Measurements from ENCODE around the gene TEDC2.
A peak's percentile ranks its signal among the peaks of the same experiment; 100 is the strongest.

TEDC2 gene

GRCh38 chr16:2465653-2466415 lies 5.9 kb downstream of the TEDC2 start:
- no peak for DNase-seq (ENCODE audit: low read depth in 3 of 3, low spot score in 1 of 3)

GRCh38 chr16:2466667-2467527 lies 7.0 kb downstream of the TEDC2 start:
- DNase-seq (ENCODE audit: low read depth in 3 of 3, low spot score in 1 of 3), result no peak

GRCh38 chr16:2467528-2468232 lies 7.8 kb downstream of the TEDC2 start:
- no peak for DNase-seq (ENCODE audit: low read depth in 3 of 3, low spot score in 1 of 3)

DNA sequence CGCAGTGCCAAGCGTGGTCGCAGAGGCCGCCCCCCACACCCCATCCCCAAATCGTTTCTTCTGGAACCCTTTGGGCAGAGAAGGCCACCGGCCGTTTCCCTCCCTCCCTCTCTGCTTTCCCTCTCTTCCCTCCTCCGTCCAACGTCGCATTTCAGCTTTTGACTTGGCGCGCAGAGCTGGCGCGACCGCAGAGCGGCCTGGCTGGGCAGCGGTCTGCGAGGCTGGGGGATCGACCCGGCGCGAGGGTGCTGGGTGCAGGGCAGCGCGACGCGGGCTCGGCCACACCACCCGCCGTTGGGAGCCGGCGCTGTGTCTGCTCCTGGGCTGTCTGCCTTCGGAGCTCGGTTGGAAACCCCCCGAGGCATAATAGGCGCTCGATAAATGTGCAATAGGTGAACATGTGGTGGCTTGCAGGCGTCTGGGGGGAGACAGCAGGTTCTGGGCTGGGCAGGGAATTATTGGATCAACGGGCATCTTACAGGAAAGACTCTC lies 8.4 kb downstream of the TEDC2 start:
- DNase-seq (ENCODE audit: low read depth in 3 of 3, low spot score in 1 of 3), result no peak

DNA sequence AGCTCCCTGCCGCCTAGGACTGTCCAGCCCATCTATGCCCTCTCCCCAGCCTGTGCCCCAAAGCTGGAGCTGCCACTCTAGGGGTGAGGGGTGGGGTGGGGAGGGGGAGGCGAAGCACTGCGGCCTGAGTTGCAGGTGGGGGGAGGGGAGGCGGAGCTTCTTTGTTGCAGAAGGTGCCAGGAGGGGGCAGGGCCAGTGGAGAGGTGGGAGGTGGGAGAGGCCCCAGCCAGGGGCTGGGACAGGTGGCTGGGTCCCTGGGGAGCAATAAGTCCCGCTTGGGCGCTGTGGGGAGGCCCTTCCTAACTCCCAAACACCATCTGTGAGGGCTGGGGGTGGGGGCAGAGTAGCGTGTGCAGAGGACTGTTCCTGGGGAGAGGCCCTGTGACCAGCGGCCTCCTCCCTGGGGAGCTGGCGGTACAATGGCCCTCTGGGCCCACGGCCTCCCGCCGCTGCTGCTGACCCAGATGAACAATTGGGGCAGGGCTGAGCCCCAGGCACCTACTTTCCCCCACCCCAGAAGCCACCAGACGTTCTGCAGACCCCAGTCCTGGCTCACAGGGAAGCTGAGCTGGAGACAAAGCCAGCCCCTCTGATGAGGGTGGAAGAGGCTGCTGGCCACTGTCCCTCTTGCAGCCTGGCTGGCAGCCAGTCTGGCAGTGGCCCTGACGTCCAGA lies 9.0 kb downstream of the TEDC2 start:
- DNase-seq (ENCODE audit: low read depth in 3 of 3, low spot score in 1 of 3), result no peak

DNA sequence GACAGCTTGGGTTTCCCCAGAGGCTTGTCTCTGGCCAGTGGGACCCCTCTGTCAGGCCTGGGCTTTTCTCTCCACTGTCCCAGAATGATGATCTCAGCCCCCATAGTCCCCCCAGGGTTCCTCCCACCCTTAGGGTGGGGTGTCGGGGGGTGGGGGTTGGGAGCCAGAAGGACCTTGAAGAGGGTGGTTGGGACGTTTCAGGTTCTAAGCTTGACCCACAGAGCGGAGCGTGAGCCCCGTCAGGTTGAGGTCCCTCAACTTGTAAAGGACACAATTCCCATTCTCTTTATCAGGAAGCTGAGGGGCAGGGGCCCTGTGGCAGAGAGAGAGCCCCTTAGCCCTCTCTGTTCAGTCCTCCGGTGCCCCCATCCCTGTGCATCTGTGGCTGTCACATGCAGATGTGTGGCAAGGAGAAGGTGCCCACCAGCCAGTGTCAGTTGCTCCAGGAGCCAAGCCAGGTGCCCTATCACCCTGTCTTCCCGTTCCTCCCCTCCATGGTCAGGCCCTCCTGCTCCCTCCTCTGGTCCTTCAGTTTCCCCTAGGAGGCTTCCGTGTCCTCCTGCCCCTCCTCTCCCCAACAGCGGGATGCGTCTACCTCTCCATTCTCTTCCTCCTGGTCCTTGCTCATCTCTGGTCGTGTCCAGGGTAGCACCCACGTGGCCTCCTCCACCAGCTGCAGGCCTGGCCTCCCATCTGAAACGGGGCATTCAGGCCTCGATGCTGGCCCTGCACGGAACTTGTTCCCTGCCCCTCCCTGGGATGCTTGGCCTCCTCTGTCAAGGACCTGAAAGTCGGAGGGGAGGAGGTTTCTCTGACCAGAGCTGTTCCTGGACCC lies 9.7 kb downstream of the TEDC2 start:
- DNase-seq (ENCODE audit: low read depth in 3 of 3, low spot score in 1 of 3), result no peak

DNA sequence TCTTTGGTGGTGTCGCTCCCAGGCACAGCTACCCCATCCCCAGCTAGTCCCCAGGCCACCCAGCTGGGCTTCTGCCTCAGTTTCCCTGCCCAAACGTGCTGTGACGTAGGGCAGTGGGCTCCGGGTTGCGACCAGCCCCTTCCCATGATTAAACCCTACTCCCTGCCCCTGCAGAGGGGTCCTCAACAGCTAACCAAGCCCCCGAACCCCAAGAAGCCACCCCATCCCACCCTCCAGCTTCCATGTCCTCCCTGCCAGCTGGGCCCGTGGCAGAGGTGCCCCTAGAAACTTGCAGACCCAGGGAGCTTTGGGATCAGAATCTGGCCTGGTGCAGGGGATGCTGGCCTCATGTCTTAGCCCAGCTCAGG lies 10.3 kb downstream of the TEDC2 start:
- no peak for DNase-seq (ENCODE audit: low read depth in 3 of 3, low spot score in 1 of 3)

DNA sequence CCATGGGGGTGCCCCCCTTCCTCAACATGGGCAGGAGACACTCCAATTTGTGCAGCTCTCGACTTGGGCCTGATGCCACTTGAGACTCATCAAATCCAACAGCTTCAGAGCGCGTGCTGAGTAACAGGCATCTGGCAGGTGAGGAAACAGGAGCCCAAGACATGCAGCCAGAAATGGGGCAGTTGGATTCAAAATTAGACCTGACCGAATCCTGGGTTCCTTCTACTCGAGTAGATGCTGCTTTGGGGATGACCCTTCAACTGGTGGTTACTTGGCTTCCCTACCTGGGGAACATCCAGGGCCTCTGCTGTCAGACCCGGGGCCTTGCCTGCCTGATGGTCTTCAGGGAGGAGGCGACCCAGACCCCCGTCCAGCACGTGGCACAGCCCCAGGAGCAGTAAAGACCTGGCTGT lies 10.7 kb downstream of the TEDC2 start:
- DNase-seq (ENCODE audit: low read depth in 3 of 3, low spot score in 1 of 3), result no peak

DNA sequence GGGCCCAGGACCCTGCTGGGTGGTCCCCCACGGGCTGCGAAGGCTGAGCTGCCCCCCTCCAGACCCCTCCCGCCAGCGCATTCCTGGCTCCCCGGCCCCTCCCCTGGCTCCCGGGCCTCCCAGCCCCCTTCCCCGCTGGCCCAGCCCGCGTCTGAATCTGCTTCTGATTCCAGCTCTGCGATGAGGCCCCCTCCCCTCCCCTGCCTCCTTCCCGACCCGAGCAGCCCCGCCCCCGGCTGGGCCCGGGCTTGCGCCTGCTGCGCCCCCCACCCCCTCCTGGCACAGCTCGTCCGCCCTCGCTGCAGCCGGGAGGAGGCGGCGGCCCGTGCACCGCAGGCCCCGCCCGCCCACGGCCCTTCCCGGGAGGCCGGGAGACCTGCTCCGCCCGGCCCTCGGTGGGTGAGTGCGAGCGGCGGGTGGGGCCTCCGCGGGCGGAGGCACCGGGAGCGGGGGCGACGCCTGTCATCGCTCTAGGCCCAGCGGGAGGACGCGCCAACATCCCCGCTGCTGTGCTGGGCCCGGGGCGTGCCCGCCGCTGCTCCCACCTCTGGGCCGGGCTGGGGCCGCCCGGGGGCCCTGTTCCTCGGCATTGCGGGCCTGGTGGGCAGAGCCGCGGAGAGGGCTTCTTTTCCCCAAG lies 11.2 kb downstream of the TEDC2 start, which contains the start of gene NTN3:
Gene NTN3 (plus strand): TSS at position 282 of the 637 bp plus-strand sequence. CDS start 405 bp downstream, outside the sequence.
- no peak for DNase-seq (ENCODE audit: low read depth in 3 of 3, low spot score in 1 of 3)

DNA sequence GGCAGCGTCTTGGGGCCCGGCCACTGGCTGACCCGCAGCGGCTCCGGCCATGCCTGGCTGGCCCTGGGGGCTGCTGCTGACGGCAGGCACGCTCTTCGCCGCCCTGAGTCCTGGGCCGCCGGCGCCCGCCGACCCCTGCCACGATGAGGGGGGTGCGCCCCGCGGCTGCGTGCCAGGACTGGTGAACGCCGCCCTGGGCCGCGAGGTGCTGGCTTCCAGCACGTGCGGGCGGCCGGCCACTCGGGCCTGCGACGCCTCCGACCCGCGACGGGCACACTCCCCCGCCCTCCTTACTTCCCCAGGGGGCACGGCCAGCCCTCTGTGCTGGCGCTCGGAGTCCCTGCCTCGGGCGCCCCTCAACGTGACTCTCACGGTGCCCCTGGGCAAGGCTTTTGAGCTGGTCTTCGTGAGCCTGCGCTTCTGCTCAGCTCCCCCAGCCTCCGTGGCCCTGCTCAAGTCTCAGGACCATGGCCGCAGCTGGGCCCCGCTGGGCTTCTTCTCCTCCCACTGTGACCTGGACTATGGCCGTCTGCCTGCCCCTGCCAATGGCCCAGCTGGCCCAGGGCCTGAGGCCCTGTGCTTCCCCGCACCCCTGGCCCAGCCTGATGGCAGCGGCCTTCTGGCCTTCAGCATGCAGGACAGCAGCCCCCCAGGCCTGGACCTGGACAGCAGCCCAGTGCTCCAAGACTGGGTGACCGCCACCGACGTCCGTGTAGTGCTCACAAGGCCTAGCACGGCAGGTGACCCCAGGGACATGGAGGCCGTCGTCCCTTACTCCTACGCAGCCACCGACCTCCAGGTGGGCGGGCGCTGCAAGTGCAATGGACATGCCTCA lies 12.0 kb downstream of the TEDC2 start:
- no peak for DNase-seq (ENCODE audit: low read depth in 3 of 3, low spot score in 1 of 3)

DNA sequence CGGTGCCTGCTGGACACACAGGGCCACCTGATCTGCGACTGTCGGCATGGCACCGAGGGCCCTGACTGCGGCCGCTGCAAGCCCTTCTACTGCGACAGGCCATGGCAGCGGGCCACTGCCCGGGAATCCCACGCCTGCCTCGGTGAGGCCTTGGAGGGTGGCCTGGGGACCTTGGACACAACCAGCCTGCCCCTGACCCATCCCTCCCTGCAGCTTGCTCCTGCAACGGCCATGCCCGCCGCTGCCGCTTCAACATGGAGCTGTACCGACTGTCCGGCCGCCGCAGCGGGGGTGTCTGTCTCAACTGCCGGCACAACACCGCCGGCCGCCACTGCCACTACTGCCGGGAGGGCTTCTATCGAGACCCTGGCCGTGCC lies 12.6 kb downstream of the TEDC2 start:
- no peak for DNase-seq (ENCODE audit: low read depth in 3 of 3, low spot score in 1 of 3)

GRCh38 chr16:2472885-2473445 lies 13.1 kb downstream of the TEDC2 start:
- no peak for DNase-seq (ENCODE audit: low read depth in 3 of 3, low spot score in 1 of 3)

DNA sequence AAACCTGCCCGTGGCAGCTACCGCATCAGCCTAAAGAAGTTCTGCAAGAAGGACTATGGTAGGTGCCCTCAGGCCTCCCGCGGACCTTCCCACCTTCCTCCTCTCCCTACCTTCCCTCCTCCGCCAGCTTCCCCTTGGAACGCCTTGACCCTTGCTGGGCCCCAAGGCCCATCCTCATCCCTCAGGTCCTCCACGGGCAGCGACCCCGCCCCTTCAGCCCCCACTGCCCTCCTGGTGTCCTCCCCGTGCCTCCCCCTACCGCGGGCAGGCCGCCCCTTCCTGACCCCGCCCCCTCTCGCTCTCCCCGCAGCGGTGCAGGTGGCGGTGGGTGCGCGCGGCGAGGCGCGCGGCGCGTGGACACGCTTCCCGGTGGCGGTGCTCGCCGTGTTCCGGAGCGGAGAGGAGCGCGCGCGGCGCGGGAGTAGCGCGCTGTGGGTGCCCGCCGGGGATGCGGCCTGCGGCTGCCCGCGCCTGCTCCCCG lies 13.6 kb downstream of the TEDC2 start:
- no peak for DNase-seq (ENCODE audit: low read depth in 3 of 3, low spot score in 1 of 3)

DNA sequence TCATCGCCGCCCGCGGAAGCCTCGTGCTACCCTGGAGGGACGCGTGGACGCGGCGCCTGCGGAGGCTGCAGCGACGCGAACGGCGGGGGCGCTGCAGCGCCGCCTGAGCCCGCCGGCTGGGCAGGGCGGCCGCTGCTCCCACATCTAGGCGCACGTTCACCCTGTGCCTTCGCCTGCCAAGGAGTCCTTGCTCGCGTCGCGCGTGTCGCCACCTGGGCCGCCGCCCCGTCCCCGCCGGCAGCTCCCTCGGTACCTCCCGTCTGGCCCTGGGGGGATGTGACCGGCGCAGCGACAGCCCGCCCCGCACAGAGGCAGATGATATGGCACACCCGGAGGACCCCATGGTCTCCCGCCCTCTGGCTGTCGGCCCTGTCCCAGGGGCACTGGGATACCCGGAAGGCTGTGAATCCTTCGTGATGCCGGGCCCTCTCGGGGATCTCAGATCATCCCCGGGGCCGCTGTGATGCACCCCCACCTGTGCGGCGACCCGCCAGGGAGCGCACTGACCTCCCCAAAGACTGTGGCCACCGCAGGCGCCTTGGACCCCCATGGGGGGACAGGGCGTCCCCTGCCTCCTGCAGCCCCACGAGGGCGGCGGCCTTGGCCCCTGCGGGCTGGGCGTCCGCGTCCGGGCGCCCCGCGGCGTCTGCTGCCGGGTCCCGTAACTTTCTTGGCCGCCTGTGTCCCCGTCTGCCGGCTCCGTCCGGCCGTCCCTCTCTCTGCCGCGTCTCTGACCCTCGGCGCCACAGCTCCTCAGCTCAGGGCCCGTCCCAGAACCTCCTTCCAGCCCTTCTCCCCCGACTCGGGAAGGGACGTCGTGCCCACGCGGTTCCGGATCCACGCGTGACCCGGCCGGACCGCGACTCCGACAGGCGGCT lies 14.3 kb downstream of the TEDC2 start:
- DNase-seq (ENCODE audit: low read depth in 3 of 3, low spot score in 1 of 3), result peak; percentile 18 to 41 (median 36)

DNA sequence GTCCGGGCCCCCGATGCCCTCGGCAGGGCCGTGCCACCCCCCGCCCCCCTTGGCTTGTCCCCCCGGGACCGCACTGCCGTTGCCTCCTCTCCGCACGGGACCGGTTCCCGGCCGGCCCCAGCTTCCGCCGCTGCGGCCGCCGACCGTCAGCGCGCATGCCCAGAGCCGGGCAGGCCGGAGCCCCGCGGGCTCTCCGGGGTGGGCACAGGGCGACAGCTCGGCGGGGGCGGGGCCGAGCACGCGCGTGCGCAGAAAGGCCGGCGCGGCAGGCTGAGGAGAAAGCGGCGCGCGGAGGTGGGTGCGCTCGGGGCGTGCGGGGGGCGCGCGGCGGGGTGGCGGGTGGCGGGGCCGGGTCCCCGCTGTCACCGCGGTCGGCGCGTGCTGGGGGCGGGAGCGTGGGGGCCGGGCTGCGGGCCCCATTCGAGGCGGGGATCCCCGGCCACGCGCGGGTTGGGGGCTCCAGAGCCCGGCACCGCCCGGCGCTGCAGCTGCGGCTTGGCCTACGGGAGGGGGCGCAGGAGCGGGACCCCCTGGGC lies 15.0 kb downstream of the TEDC2 start, which contains the start of gene TBC1D24:
Gene TBC1D24 (plus strand): TSS at position 251 of the 536 bp plus-strand sequence. CDS start 21,022 bp downstream, outside the sequence.
- DNase-seq (ENCODE audit: low read depth in 3 of 3, low spot score in 1 of 3), result peak; percentile 18 to 75 (median 71)

DNA sequence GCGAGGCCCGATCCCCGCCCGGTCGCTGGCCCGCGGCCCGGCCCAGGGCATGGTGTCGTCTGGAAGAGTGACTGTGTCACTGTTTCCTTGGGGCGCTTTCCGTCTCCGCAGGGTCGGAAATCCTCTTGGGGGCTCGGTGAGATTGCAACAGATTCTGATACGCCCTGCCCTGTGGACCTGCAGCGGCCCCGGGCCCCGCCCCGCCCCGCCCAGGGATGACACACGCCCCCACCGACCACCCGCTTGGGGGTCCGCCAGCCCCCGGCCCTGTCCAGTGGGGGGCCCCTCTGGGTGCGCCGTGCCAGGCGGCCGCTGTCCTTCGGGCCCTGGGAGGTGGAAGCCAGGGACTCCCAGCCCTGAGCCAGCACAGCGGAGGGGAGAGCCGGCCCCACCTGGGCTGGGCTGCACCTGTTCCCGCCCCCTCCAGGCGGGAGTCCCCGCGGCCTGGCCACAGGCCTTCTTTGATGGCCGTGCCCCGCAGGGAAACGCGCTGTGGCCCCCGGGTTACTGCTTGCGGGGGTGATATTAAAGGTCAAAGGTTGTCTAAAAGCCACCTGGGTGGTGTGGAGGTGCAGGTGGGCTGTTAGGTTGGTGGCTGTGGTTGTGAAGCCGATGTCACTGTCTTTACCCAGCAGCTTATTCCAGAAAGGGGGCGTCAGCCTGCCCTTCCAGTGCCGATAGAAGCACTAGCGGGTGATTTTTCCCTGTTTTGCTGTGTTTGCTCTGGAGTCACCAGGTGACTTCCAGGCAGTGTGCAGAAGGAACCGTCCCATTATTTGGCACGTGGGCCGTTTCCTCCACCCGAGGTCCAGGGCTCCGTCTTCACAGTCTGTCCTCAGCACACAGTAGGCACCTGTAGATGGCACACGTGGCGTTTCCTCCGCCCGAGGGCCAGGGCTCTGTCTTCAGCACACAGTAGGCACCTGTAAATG lies 15.8 kb downstream of the TEDC2 start:
- peak in 1 of 3 donors; percentile 40 for DNase-seq (ENCODE audit: low read depth in 3 of 3, low spot score in 1 of 3)
